Cardiac septum (tissue), 1 donor: Measurements from ENCODE around the gene CCNC. TPM values are rescaled to one million over a fixed set of nuclear protein-coding genes. Genes with fewer than 3 reads are reported as not detected.
A peak's percentile ranks its signal among the peaks of the same experiment; 100 is the strongest.

Experiments
- DNase-seq: peaks from one replicate; pipeline ENCODE4 v3.0.0-alpha.2; 2020; ENCODE audit warnings: low spot score
- intact Hi-C: fragments of 100-400 bp; cut with DNase I; formaldehyde crosslinking; loops from one replicate; pipeline ENCODE4 v1.14.0; 2022
- long read RNA-seq: library from polyadenylated mRNA; unstranded; transcript quantifications from one replicate; pipeline ENCODE4 v2.0.0, GENCODE V29; 2021
- total RNA-seq: library from RNA; stranded (reverse); fragmentation: NEBNext Ultra II Directional; extraction: Animal tissue kit (Norgen Biotek cat#: 25700); gene quantifications from one replicate; pipeline ENCODE4 v1.2.1, GENCODE V29; 2021
- donor health status: DM: no; HTN: no; CAD: no.

CCNC gene, protein sequence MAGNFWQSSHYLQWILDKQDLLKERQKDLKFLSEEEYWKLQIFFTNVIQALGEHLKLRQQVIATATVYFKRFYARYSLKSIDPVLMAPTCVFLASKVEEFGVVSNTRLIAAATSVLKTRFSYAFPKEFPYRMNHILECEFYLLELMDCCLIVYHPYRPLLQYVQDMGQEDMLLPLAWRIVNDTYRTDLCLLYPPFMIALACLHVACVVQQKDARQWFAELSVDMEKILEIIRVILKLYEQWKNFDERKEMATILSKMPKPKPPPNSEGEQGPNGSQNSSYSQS
- total RNA-seq: 26.5 TPM
- long read RNA-seq, transcript CCNC-207 (12 exons, 1,426 nt): minor isoform, 6 of 34 reads
- long read RNA-seq, transcript CCNC-210 (12 exons, 2,473 nt): major isoform, 17 of 34 reads
- long read RNA-seq, partial matches to known transcripts: 0 of 34 reads
- long read RNA-seq, other reads (novel, unspliced or antisense): 7 of 34 reads

GRCh38 chr6:99568103-99568933 lies at the start of gene CCNC:
CCNC (minus strand) TSS chr6:99568660; CDS start chr6:99568527, 133 bp downstream.
- DNase-seq: peak; percentile 94
- intact Hi-C loops: loop anchor here (1.0 kb wide), 1 partner anchor 47 kb away; no protein-coding TSS in a partner anchor

DNA sequence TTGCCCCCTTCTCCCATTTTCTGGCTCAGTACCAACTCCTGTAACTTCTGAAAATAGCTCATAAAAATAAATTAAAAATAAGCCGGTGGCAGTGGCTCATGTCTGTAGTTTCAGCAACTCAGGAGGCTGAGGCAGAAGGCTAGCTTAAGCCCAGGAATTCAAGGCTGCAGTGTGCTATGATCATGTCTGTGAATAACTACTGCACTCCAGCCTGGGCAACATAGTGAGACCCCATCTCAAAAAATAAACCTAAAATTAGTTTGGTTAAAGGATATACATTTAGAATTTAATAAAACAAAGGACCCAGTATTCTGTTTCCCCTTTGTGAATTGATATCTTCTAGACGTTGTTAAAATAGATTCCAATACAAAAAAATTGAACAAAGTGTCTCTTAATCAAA lies 48.7 kb upstream of the CCNC start:
- intact Hi-C loops: loop anchor here (10.0 kb wide), 1 partner anchor 848 kb away; the partner anchor contains the start of gene SIM1

GRCh38 chr6:99614430-99615186 lies 46.1 kb upstream of the CCNC start:
- intact Hi-C loops: loop anchor here (10.0 kb wide), 1 partner anchor 850 kb away; the partner anchor contains the start of gene SIM1
- no peak for DNase-seq

More for the DNA sequence above, 48.7 kb upstream of the CCNC start:
- no peak for DNase-seq

DNA sequence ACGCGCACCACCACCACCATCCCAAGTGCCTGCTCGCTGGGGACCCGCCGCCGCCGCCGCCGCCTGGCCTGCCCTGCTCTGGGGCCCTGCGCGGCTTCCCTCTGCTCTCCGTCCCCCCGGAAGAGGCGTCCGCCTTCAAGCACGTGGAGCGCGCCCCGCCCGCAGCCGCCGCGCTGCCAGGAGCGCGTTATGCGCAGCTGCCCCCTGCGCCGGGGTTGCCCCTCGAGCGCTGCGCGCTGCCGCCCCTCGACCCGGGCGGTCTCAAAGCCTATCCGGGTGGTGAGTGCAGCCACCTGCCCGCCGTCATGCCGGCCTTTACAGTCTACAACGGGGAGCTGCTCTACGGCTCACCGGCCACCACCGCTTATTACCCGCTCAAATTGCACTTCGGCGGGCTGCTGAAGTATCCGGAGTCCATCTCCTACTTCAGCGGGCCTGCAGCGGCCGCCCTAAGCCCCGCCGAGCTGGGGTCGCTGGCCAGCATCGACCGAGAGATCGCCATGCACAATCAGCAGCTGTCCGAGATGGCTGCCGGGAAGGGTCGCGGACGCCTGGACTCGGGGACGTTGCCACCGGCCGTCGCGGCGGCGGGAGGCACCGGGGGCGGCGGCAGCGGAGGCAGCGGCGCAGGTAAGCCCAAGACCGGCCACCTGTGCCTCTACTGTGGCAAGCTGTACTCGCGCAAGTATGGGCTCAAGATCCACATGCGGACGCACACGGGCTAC lies 45.4 kb upstream of the CCNC start:
- no peak for DNase-seq

DNA sequence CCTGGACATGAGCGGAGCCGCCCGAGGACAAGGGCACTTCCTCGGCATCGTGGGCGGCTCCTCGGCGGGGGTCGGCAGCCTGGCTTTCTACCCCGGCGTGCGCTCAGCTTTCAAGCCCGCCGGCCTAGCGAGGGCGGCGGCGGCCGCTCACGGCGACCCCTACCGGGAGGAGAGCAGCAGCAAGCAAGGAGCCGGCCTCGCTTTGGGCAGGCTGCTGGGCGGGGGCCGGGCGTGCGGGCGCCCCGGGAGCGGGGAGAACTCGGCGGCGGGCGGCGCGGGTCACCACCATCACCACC lies 44.9 kb upstream of the CCNC start:
- intact Hi-C loops: loop anchor here (10.0 kb wide), 1 partner anchor 851 kb away; the partner anchor contains the start of gene SIM1

More for the DNA sequence above, 45.4 kb upstream of the CCNC start:
- intact Hi-C loops: loop anchor here (10.0 kb wide), 1 partner anchor 851 kb away; the partner anchor contains the start of gene SIM1

DNA sequence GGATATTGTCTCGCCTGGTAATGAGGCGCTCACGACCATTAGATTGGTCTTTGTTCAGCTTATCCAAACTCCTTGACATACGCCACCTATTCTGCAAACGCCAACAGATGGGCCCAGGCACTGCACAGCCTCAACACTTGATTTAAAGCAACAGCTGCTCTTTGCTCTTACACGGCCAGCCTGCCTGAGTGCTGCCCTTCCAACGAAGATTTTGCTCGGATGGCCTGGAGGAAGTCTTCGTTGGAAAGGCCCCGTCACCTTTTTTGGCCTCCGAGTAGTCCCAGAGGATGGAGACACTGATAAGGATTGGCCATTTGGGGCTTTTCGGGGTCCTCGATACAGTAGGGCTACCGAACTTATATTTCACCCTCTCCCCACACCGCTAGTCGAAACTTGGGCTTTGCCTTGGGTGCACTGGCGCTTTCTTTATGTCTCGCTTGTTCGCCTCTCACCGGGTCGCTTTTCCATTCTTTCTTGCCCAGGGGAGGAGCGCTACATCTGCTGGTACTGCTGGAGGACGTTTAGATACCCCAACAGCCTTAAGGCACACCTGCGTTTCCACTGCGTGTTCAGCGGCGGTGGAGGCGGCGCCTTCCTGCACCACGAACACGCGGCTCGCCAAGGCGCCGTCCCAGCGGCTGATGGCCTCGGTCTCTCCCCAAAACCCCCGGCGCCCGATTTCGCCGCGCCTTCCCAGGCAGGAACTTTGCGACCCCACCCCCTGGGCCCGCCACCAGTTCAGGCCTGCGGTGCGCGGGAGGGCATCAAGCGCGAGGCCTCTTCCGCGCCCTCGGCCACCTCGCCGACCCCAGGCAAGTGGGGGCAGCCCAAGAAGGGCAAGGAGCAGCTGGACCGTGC lies 44.3 kb upstream of the CCNC start:
- intact Hi-C loops: loop anchor here (10.0 kb wide), 1 partner anchor 852 kb away; the partner anchor contains the start of gene SIM1
- DNase-seq: no peak

More for the DNA sequence above, 44.9 kb upstream of the CCNC start:
- DNase-seq: no peak

- DNase-seq: no peak
- intact Hi-C loops: loop anchor here (10.0 kb wide), 1 partner anchor 854 kb away; the partner anchor contains the start of gene SIM1
Measured at GRCh38 chr6:99611148-99611547, 42.7 kb upstream of the CCNC start.

GRCh38 chr6:99609905-99610489 lies 41.5 kb upstream of the CCNC start:
- intact Hi-C loops: loop anchor here (10.0 kb wide), 2 partner anchors 135 to 855 kb away; partner anchors contain the start of gene SIM1
- DNase-seq: no peak

GRCh38 chr6:99608886-99609482 lies 40.5 kb upstream of the CCNC start:
- intact Hi-C loops: loop anchor here (10.0 kb wide), 1 partner anchor 136 kb away; no protein-coding TSS in a partner anchor
- DNase-seq: no peak

GRCh38 chr6:99608059-99608885 lies 39.8 kb upstream of the CCNC start:
- DNase-seq: no peak
- intact Hi-C loops: loop anchor here (10.0 kb wide), 1 partner anchor 137 kb away; no protein-coding TSS in a partner anchor

DNA sequence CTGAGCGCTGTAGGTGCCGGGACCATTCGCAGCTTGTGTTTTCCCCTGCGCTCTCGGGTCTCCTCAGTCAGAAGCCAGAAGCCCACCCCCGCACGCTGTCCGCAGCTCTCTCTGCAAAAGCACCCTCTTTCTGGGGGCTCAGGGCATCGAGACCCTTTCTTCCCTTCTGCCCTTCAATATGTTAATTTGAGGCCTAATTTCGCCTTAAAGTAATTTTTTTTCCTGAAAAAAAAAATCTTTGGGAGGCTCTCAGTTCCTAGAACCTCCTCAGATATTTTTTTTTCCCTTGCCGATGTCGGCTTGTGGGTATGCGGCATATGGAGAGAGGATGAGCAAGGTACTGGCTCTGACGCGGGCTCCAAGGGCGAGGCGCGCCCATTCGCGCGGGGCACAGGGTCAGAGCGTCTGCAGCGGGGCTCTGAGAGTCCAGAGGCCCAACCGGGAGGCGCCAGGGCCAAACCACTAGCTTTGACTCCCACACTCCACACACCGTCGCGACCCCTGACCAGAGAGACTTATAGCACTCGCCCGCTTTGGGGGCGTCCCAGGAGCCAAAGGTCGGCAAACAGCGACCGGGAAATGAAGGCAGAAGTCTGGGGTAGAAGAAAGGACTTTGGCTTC lies 39.1 kb upstream of the CCNC start:
- intact Hi-C loops: loop anchor here (10.0 kb wide), 1 partner anchor 137 kb away; no protein-coding TSS in a partner anchor
- no peak for DNase-seq

DNA sequence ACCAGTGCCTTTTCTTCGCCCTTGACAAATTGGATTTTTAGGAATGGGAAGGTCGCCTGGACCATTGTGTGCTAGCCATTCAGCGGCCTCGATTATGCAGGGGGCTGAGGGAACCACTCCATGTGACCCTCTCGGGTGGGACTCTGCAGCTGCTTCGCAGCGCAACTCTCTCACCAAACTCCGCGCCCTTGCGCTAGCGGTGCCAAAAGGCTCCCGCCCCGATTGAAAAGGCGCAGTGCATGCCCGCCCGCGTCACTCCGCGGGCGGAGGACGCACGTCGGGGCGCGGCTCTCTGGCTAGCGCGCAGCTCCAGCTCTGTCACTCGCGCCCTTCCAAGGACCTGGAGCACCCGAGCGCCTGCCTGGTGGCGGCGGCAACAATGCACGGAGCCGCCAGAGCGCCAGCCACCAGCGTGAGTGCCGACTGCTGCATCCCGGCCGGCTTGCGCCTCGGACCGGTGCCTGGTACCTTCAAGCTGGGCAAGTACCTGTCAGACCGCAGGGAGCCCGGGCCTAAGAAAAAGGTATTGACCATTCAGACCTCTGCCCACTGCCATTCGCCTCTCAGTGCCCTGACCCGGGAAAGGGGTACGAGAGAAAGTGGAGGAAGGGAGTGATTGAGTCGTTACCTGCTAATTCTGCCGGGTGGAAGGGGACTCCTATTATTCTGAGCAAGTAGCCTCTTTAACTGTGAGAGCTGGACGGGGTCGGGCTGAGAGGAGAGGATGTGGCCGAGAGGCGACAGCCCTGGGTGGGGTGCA lies 38.4 kb upstream of the CCNC start, which contains the start of gene PRDM13:
TSS of gene PRDM13 (plus strand) at position 178 of the 760 bp plus-strand sequence. CDS start at position 380, 202 bp downstream.
- no peak for DNase-seq
- intact Hi-C loops: loop anchor here (10.0 kb wide), 1 partner anchor 138 kb away; no protein-coding TSS in a partner anchor

DNA sequence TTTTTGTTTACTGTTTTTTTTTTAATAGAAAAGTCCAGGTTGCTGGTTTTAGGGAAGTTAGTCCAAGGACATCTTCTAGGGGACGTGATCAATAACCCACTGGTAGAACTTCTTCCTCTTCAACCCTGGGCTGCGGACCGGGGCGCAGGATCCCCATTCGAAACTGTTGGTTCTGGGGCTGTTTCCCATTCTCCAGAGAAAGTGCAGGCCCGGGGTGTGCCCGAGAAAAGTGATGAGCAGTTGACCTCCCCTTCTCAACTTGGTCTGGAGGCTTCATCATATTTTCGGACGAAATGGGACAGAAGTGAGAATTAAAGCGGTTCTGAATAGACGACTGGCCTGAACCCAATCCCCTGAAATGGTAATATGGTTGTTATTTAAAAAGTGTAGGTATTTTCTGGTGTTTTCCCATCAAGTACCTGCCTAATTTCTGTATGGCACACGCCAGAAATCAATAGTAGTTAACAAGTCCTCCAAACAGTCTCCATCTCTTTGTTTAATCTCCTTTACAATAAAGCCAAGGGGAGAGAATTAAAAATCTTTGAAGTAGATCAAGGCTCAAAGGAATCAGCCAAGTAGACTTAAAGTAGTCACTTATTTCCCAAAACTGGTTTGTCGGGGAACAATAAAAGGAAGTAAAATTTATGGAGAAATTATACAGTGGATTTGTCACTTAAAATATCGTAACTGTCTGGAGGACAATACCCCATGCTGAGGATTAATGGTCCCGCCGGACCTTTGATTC lies 37.6 kb upstream of the CCNC start:
- no peak for DNase-seq
- intact Hi-C loops: loop anchor here (10.0 kb wide), 1 partner anchor 139 kb away; no protein-coding TSS in a partner anchor
